Progenitor cell of endocrine pancreas (in vitro differentiated cells): ENCODE results near the gene PROSER3. TPM values are rescaled to one million over a fixed set of nuclear protein-coding genes. Genes with fewer than 3 reads are reported as not detected.
"Not testable (repeated sequence)": the region's sequence is repeated elsewhere in the genome, so short reads cannot be mapped to it uniquely, and the experiment has no call there.

ENCODE experiments used
- DNase-seq: peaks from one replicate; pipeline ENCODE4 v3.0.0; 2021; ENCODE audit warnings: low spot score; ENCODE audit not compliant: unreplicated experiment
- H3K27ac Mint-ChIP-seq: 2 replicates; pipeline ENCODE4 v1.8.0; 2021; ENCODE audit warnings: mild to moderate bottlenecking, moderate library complexity, mixed read lengths
- H3K27me3 Mint-ChIP-seq: 2 replicates; pipeline ENCODE4 v1.8.0; 2021; ENCODE audit warnings: mixed read lengths
- H3K36me3 Mint-ChIP-seq: 2 replicates; pipeline ENCODE4 v1.8.0; 2022; ENCODE audit warnings: mixed read lengths; ENCODE audit not compliant: insufficient read depth
- H3K4me1 Mint-ChIP-seq: 2 replicates; pipeline ENCODE4 v1.8.0; 2021; ENCODE audit warnings: low read depth, mixed read lengths
- H3K4me3 Mint-ChIP-seq: 2 replicates; pipeline ENCODE4 v1.8.0; 2021; ENCODE audit warnings: low read depth, mild to moderate bottlenecking, moderate library complexity, mixed read lengths
- H3K9me3 Mint-ChIP-seq: 2 replicates; pipeline ENCODE4 v1.8.0; 2021; ENCODE audit warnings: low read depth, mixed read lengths
- CTCF ChIP-seq: fragments of 200-600 bp; sonication (generic); IDR thresholded peaks from one replicate; pipeline ENCODE4 v1.5.0; 2021; ENCODE audit warnings: antibody characterized with exemption, mild to moderate bottlenecking; ENCODE audit not compliant: unreplicated experiment
- total RNA-seq: library from RNA; stranded (reverse); gene quantifications from 2 replicates; pipeline ENCODE4 v1.2.1, GENCODE V29; 2021

The PROSER3 gene
- total RNA-seq, 1 donor from 2014 or later, result 58.6 TPM

GRCh38 chr19:35723671-35724070, 34.3 kb upstream of the PROSER3 start:
- H3K4me1 Mint-ChIP-seq, result peaks cover 7% of the 10 kb centered on the region
- no peak overlapping the region for H3K4me3 Mint-ChIP-seq
- H3K27ac Mint-ChIP-seq, result no peak overlapping the region
- peaks cover 20% of the 10 kb centered on the region for H3K36me3 Mint-ChIP-seq
- H3K9me3 Mint-ChIP-seq, result no peaks in the 10 kb centered on the region
- no peak for TF ChIP-seq CTCF
- DNase-seq, result no peak
- no peaks in the 10 kb centered on the region for H3K27me3 Mint-ChIP-seq

- not testable (repeated sequence) for H3K27ac Mint-ChIP-seq, H3K27me3 Mint-ChIP-seq, H3K4me3 Mint-ChIP-seq, DNase-seq, H3K9me3 Mint-ChIP-seq, H3K4me1 Mint-ChIP-seq
- peaks cover 21% of the 10 kb centered on the region for H3K36me3 Mint-ChIP-seq
Observed at GRCh38 chr19:35724132-35724531, 33.8 kb upstream of the PROSER3 start.

- Mint-ChIP-seq H3K4me3 (no peak overlapping the region), H3K36me3 (peaks cover 25% of the 10 kb centered on the region), H3K9me3 (no peaks in the 10 kb centered on the region), H3K27me3 (no peaks in the 10 kb centered on the region), H3K4me1 (peaks cover under 1% of the 10 kb centered on the region), H3K27ac (no peak overlapping the region)
- no peak for DNase-seq
- no peak for TF ChIP-seq CTCF
Observed at GRCh38 chr19:35724560-35724959, 33.4 kb upstream of the PROSER3 start.

GRCh38 chr19:35725216-35725861, 32.6 kb upstream of the PROSER3 start:
- no peak for TF ChIP-seq CTCF
- Mint-ChIP-seq H3K27ac (no peak overlapping the region), H3K9me3 (no peaks in the 10 kb centered on the region), H3K4me3 (no peak overlapping the region), H3K4me1 (no peaks in the 10 kb centered on the region), H3K27me3 (no peaks in the 10 kb centered on the region), H3K36me3 (peaks cover 27% of the 10 kb centered on the region)
- DNase-seq, result no peak

- Mint-ChIP-seq H3K27ac (no peak overlapping the region), H3K27me3 (no peaks in the 10 kb centered on the region), H3K4me1 (no peaks in the 10 kb centered on the region), H3K9me3 (no peaks in the 10 kb centered on the region), H3K36me3 (peaks cover 30% of the 10 kb centered on the region), H3K4me3 (no peak overlapping the region)
- DNase-seq, result no peak
- TF ChIP-seq CTCF, result no peak
Observed at GRCh38 chr19:35727053-35727955, 30.7 kb upstream of the PROSER3 start.
